ENCODE measurements around the gene RHOF.

Gene RHOF

GRCh38 chr12:121738340-121738858, 55.1 kb downstream of the RHOF start:
- Histone ChIP-seq H3K79me2 (ENCODE audit: insufficient read depth, low read depth) (no peaks in the 10 kb centered on the region), H3K36me3 (ENCODE audit: insufficient read depth) (no peaks in the 10 kb centered on the region), H3K4me1 (ENCODE audit: low read depth, poor library complexity, severe bottlenecking) (no peaks in the 10 kb centered on the region), H3K4me2 (no peak overlapping the region), H4K20me1 (ENCODE audit: insufficient read depth) (no peaks in the 10 kb centered on the region), H3K4me3 (IDR thresholded peaks at IDR 0.05; ENCODE audit: insufficient read depth, low read depth, low read length) (no peak overlapping the region), H3K27ac (no peak overlapping the region), H3K9ac (no peak overlapping the region), H2AFZ (ENCODE audit: low read depth) (no peak overlapping the region), H3K27me3 (ENCODE audit: insufficient read depth, low read depth) (no peaks in the 10 kb centered on the region)
- no peak for TF ChIP-seq CTCF (conservative IDR thresholded peaks at IDR 0.05; ENCODE audit: low read depth, low read length)

GRCh38 chr12:121733849-121734248, 59.6 kb downstream of the RHOF start:
- Histone ChIP-seq H3K27ac (no peak overlapping the region), H4K20me1 (ENCODE audit: insufficient read depth) (no peaks in the 10 kb centered on the region)

GRCh38 chr12:121731473-121731872, 62.0 kb downstream of the RHOF start:
- no peaks in the 10 kb centered on the region for H3K27me3 ChIP-seq (ENCODE audit: insufficient read depth, low read depth)
- H3K4me1 ChIP-seq (ENCODE audit: low read depth, poor library complexity, severe bottlenecking), result no peaks in the 10 kb centered on the region
- no peak overlapping the region for H3K27ac ChIP-seq
- no peaks in the 10 kb centered on the region for H4K20me1 ChIP-seq (ENCODE audit: insufficient read depth)
- no peak overlapping the region for H2AFZ ChIP-seq (ENCODE audit: low read depth)
- H3K9ac ChIP-seq, result no peak overlapping the region
- no peaks in the 10 kb centered on the region for H3K79me2 ChIP-seq (ENCODE audit: insufficient read depth, low read depth)
- H3K4me3 ChIP-seq (IDR thresholded peaks at IDR 0.05; ENCODE audit: insufficient read depth, low read depth, low read length), result no peak overlapping the region
- TF ChIP-seq CTCF (conservative IDR thresholded peaks at IDR 0.05; ENCODE audit: low read depth, low read length), result no peak
- H3K36me3 ChIP-seq (ENCODE audit: insufficient read depth), result no peaks in the 10 kb centered on the region
- no peak overlapping the region for H3K4me2 ChIP-seq

More at GRCh38 chr12:121733849-121734248, 59.6 kb downstream of the RHOF start:
- Histone ChIP-seq H3K4me2 (no peak overlapping the region), H2AFZ (ENCODE audit: low read depth) (no peak overlapping the region), H3K4me3 (IDR thresholded peaks at IDR 0.05; ENCODE audit: insufficient read depth, low read depth, low read length) (no peak overlapping the region), H3K36me3 (ENCODE audit: insufficient read depth) (no peaks in the 10 kb centered on the region), H3K9ac (no peak overlapping the region), H3K79me2 (ENCODE audit: insufficient read depth, low read depth) (no peaks in the 10 kb centered on the region), H3K4me1 (ENCODE audit: low read depth, poor library complexity, severe bottlenecking) (no peaks in the 10 kb centered on the region), H3K27me3 (ENCODE audit: insufficient read depth, low read depth) (no peaks in the 10 kb centered on the region)
- no peak for TF ChIP-seq CTCF (conservative IDR thresholded peaks at IDR 0.05; ENCODE audit: low read depth, low read length)

GRCh38 chr12:121729021-121729420, 64.5 kb downstream of the RHOF start:
- H3K4me3 ChIP-seq (IDR thresholded peaks at IDR 0.05; ENCODE audit: insufficient read depth, low read depth, low read length), result no peak overlapping the region
- TF ChIP-seq CTCF (conservative IDR thresholded peaks at IDR 0.05; ENCODE audit: low read depth, low read length), result no peak
- H3K9ac ChIP-seq, result no peak overlapping the region
- H3K79me2 ChIP-seq (ENCODE audit: insufficient read depth, low read depth), result no peaks in the 10 kb centered on the region
- H2AFZ ChIP-seq (ENCODE audit: low read depth), result no peak overlapping the region
- no peaks in the 10 kb centered on the region for H4K20me1 ChIP-seq (ENCODE audit: insufficient read depth)
- no peak overlapping the region for H3K27ac ChIP-seq
- H3K4me2 ChIP-seq, result no peak overlapping the region
- H3K27me3 ChIP-seq (ENCODE audit: insufficient read depth, low read depth), result no peaks in the 10 kb centered on the region
- H3K4me1 ChIP-seq (ENCODE audit: low read depth, poor library complexity, severe bottlenecking), result no peaks in the 10 kb centered on the region
- H3K36me3 ChIP-seq (ENCODE audit: insufficient read depth), result no peaks in the 10 kb centered on the region

All from KMS-11 (cell line).